Activated T-cell treated with anti-CD3 and anti-CD28 coated beads, Interleukin-2, amount 50 U/mL, for 1 hour (primary cell): Measurements from ENCODE around the gene EFNA4.
A peak's percentile ranks its signal among the peaks of the same experiment; 100 is the strongest.
"Not testable (repeated sequence)": the region's sequence is repeated elsewhere in the genome, so short reads cannot be mapped to it uniquely, and the experiment has no call there.

Source experiments
- DNase-seq: peaks from one replicate; pipeline ENCODE4 v3.0.0-alpha.2; 2020

EFNA4 gene

GRCh38 chr1:155091071-155092051 lies 27.8 kb downstream of the EFNA4 start:
- peak; percentile 83 for DNase-seq

GRCh38 chr1:155092131-155092530 lies 28.6 kb downstream of the EFNA4 start:
- no peak for DNase-seq

GRCh38 chr1:155092641-155093040 lies 29.1 kb downstream of the EFNA4 start:
- DNase-seq, result no peak

- no peak for DNase-seq
These were observed 30.5 kb downstream of the EFNA4 start for GRCh38 chr1:155093911-155094621.

- DNase-seq, result no peak
These were observed 31.0 kb downstream of the EFNA4 start for GRCh38 chr1:155094622-155094948.

GRCh38 chr1:155099331-155099730 lies 35.8 kb downstream of the EFNA4 start:
- DNase-seq, result no peak

GRCh38 chr1:155103325-155103724 lies 39.8 kb downstream of the EFNA4 start:
- no peak for DNase-seq

- no peak for DNase-seq
These were observed 41.3 kb downstream of the EFNA4 start for GRCh38 chr1:155104605-155105534.

GRCh38 chr1:155105604-155106011 lies 42.1 kb downstream of the EFNA4 start:
- DNase-seq, result no peak

GRCh38 chr1:155106862-155107261 lies 43.3 kb downstream of the EFNA4 start:
- no peak for DNase-seq

GRCh38 chr1:155107309-155108264 lies 44.0 kb downstream of the EFNA4 start:
- no peak for DNase-seq

- DNase-seq, result no peak
These were observed 44.8 kb downstream of the EFNA4 start for GRCh38 chr1:155108296-155108695.

- no peak for DNase-seq
These were observed 46.8 kb downstream of the EFNA4 start for GRCh38 chr1:155110381-155110780.

- DNase-seq, result no peak
These were observed 47.3 kb downstream of the EFNA4 start for GRCh38 chr1:155110826-155111225.

GRCh38 chr1:155113450-155113980 lies 50.0 kb downstream of the EFNA4 start:
- no peak for DNase-seq

GRCh38 chr1:155116113-155116764 lies 52.7 kb downstream of the EFNA4 start:
- DNase-seq, result no peak

- no peak for DNase-seq
These were observed 54.1 kb downstream of the EFNA4 start for GRCh38 chr1:155117610-155118009.

- DNase-seq, result not testable (repeated sequence)
These were observed 54.5 kb downstream of the EFNA4 start for GRCh38 chr1:155118090-155118489.
